Activated CD8-positive, alpha-beta memory T cell treated with anti-CD3 and anti-CD28 coated beads for 36 hours (primary cell): ENCODE measurements around the gene CLEC2L. TPM values are rescaled to one million over a fixed set of nuclear protein-coding genes. Genes with fewer than 3 reads are reported as not detected.

Experiments
- CTCF ChIA-PET: fragments of 350-600 bp; sonication (Branson Sonifier 250); formaldehyde crosslinking; loops from one replicate; lab custom pipeline; 2021; ENCODE audit warnings: antibody characterized with exemption; lab: Charles Lee
- POLR2A ChIA-PET: fragments of 350-600 bp; sonication (Branson Sonifier 250); formaldehyde crosslinking; loops from one replicate; lab custom pipeline; 2021; ENCODE audit warnings: antibody characterized with exemption; lab: Charles Lee
- total RNA-seq, 2 experiments: library from RNA; stranded (reverse); gene quantifications; one replicate each; pipeline ENCODE4 v1.2.3, GENCODE V29; 2021

Gene CLEC2L
- not detected for total RNA-seq

DNA sequence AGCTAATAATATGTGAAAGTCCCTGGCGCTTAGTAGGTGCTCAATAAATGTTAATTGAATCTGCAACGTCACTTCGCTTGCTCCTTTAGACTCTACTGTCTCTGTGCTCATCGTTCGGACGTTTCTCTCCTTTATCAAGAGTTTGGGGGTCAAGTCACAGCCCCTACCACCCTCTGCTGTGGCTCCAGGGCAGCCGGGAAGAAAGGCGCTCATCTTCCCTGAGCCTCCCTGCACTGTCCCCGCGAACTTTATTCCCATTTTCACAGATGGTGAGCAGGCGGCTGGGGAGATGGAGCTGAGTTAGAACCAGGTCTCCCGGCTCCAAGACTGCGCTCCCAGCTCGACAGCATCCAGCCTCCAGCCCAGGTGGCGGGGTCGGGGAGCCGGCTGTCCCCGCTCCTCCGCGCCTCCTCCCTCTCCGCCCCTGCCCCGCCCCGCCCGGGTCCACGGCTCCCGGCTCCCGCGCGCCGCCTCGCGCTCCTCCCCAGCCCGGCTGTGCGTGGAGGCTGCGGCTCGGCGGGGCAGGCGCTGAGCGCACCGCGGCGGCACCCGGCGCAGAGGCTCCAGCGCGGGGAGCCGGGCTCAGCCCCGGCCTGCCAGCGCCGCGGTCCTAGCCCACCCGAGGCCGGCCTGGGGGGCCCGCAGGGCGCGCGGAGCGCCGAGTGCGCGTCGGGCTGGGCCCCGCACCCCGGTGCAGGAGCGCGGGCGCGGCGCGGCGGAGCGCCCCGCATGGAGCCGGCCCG is at the start of gene CLEC2L:
CLEC2L (plus strand) TSS at position 487 of the 743 bp plus-strand sequence; CDS start at position 730, 243 bp downstream.
- ChIA-PET POLR2A (no interaction called here), CTCF (no interaction called here)

DNA sequence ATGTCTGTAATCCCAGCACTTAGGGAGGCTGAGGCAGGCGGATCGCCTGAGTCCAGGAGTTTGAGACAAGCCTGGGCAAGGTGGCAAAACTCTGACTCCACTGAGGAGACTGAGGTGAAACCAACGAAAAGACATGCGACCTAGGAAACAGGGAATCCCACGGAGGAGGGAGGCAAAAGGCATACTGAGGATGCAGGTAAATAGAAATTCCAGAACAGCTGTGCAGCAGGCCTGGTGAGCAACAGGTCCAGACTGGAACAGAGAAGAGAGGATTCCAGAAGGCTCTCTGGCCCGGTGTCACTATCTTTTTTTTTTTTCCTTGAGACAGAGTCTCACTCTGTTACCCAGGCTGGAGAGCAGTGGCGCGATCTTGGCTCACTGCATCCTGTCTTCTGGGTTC is 47.3 kb upstream of the CLEC2L start:
- ChIA-PET CTCF (no interaction called here), POLR2A (no interaction called here)

DNA sequence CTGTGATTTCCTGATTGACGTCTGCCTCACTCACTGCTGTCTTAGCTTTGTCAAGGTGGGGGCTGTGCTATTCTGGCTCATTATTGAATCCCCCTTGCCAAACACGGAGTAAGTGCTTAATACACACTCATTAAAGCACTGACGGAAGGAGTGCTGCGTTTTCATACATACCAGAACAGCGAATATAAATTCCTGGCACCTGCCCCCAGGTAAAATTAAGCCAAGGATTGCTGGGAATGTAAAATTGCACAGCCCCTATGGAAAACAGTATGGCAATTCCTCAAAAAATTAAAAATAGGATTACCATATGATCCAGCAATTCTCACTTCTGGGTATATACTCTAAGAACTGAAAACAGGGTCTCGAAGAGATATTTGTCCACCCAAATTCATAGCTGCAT is 46.6 kb upstream of the CLEC2L start:
- ChIA-PET CTCF (no interaction called here), POLR2A (no interaction called here)

DNA sequence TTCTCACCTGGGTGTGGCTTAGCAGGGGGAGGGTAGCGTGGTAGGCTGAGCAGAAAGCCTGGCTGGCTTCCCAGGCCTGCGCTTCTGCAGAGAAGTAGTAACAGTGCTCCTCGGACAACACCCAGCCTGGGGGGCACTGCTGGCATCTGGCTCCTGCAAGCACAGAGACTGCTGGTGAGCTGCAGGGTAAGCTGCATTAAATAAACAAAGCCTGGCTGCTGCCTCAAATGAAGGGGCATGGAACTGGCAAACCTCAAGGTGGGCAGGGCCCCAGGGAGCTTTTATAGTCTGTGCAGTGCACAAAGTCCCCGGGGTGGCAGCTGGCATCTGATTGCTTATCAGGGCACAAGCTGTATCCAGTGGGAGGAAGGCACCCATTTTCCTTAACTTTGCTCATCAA is 43.9 kb upstream of the CLEC2L start:
- CTCF ChIA-PET, result interaction anchor here (0.7 to 1.2 kb wide), 2 partner anchors 20 to 229 kb away, joined by 3 read pairs; no protein-coding TSS in a partner anchor
- POLR2A ChIA-PET, result interaction anchor here (0.6 kb wide), 1 partner anchor 73 kb away, joined by 3 read pairs; no protein-coding TSS in a partner anchor

DNA sequence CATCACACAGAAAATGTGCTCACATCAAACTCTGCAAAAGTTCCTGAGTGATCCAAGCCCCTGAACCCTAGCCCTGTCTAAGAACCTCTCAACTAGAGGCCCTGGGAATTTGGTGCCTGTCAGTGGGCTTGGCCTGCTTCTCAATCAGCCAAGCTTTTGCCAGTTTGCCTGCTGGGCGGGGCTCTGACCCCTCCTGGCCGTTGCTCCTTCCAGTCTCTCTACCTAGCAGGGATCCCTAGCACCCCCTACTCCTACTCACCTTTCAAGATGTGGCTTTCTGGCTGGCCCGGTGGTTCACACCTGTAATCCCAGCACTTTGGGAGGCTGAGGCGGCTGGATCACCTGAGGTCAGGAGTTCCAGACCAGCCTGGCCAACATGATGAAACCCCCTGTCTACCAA is 42.1 kb upstream of the CLEC2L start:
- CTCF ChIA-PET, result no interaction called here
- POLR2A ChIA-PET, result no interaction called here

DNA sequence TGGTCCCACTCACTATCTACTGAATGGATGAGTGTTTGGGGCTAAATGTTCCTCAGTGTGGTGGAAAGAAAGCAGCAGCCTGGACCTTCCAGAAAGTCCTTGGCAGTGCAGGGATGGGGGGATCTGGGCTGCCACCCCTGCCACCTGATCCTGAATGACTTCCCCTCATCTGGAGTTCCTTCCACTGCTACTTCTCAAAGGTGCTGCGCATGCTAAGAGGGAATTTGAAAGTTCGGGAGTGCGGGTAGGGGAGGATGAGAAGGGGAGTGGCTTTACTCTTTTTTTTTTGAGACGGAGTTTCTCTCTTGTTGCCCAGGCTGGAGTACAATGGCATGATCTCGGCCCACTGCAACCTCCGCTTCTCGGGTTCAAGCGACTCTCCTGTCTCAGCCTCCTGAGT is 41.4 kb upstream of the CLEC2L start:
- ChIA-PET POLR2A (no interaction called here), CTCF (interaction anchor here (1.8 kb wide), 1 partner anchor 47 kb away, joined by 6 read pairs; no protein-coding TSS in a partner anchor)

DNA sequence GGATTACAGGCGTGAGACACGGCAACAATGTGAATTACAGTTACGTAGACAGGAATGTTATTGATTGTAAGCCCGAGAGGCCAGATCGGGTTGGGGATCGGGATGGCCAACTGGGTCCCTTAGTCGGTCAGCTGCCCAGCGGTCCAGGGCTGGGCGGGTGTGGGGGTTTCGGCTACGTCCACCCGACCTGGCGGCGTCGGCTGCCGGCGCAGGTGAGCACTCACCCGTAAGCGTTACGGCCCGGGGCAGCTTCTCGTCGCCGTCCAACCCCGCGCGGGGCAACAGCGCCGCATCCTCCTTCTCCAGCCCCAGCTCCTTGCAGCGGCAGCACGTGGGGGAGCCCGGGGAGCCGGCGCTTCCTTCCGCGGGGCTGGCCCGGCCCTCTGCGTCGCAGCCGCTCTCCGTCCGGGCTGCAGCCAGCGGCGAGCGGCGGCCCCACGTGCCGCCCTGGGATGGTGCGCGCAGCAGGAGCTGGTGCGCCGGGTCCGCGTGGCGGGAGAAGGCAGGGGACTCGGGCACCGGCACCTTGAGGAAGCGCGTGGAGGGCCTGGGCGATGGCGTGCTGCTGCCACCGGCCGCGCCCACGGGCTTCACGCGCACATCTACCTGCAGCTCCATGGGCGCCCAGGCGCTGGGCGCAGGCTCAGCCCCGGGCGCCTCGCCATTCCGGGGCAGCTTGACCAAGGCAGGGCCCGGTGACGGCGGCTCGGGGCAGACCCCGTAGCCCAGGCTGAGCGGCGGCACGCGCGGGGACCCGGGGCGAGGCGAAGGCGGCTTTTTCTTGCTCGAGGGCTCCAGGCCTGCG is 40.6 kb upstream of the CLEC2L start:
- CTCF ChIA-PET, result interaction anchor here (1.8 kb wide), 1 partner anchor 48 kb away, joined by 6 read pairs; no protein-coding TSS in a partner anchor
- POLR2A ChIA-PET, result interaction anchor here (0.6 kb wide), 2 partner anchors 371 to 694 kb away, joined by 3 to 6 read pairs; partner anchors contain the start of gene KDM7A

DNA sequence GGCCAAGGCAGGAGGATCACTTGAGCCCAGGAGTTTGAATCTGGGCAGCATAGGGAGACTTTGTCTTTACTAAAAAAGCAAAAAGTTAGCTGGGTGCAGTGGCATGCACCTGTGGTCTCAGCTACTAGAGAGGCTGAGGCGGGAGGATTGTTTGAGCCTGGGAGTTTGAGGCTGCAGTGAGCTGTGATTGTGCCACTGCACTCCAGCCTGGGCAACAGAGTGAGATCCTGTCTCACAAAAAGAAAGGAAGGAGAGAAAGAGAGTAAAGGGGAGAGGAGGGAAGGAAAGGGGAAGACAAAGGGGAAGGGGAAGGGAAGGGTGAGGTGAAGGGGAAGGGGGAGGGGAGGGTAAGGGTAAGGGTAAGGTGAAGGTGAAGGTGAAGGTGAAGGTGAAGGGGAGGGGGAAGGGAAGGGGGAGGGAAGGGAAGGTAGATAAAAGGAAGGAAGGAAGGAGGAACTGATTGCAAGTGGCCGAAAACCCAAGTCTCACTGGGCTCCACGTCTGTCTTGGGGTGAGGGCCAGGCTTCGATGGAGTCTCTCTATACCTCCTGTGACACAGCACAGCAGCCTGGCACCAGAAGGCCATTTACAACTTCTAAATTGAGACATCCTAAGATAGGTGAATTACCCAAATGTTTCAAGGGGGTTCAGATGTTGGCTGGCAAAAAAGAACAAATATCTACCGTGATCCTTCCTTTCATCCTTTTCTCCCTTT is 36.0 kb upstream of the CLEC2L start:
- ChIA-PET POLR2A (no interaction called here), CTCF (no interaction called here)

DNA sequence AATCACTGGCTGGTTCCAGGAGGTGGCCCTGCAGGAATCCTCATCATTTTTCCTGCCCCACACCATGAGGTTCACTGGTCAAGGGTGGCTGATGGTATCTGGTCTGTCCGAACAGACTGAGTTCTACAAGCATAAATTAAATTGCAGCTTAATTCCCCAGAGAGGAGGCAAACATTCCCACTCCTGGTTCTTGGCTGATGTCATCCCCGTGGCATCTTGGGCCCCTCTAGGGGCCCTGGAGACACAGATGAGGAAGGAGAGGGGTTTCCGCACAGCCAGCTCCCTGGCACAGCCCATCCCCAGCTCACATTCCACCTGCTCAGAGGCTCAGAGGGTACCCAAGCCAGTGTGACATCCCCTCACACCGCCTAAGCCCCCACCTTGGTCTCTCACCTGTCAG is 34.7 kb upstream of the CLEC2L start:
- CTCF ChIA-PET, result no interaction called here
- POLR2A ChIA-PET, result no interaction called here

DNA sequence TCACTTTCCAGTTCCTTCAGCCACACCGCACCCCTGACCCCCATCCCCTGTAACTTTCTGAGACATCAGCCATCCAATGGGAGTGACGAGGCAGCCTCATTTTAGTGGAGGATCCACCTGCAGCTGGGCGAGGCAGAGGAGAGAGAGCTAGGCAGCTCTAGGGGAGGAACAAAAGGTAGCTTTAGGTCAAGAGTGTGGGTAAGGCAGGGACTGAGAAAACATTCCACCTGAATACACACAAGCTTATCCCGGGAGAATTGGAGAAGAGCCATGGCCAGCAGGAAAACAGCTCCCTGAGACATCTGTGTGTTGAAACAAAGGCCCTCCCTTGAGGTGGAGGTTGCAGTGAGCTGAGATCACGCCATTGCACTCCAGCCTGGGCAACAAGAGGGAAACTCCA is 33.4 kb upstream of the CLEC2L start:
- ChIA-PET CTCF (no interaction called here), POLR2A (no interaction called here)

DNA sequence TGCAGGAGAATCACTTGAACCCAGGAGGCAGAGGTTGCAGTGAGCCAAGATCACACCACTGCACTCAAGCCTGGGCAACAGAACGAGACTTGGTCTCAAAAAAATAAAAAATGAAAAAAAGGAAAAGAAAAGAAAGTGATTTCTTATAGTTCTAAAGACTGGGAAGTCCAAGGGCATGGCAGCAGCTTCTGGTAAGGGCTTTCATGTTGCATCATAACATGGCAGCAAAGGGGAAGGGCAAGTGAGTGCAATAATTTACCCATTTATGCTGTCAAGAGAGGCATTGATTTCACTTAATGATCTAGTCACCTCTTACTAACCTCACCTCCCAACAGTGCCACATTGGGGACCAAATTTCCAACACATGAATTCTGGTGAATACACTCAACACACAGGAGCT is 31.2 kb upstream of the CLEC2L start:
- ChIA-PET CTCF (interaction anchor here (0.9 kb wide), 1 partner anchor 57 kb away, joined by 3 read pairs; no protein-coding TSS in a partner anchor), POLR2A (no interaction called here)

DNA sequence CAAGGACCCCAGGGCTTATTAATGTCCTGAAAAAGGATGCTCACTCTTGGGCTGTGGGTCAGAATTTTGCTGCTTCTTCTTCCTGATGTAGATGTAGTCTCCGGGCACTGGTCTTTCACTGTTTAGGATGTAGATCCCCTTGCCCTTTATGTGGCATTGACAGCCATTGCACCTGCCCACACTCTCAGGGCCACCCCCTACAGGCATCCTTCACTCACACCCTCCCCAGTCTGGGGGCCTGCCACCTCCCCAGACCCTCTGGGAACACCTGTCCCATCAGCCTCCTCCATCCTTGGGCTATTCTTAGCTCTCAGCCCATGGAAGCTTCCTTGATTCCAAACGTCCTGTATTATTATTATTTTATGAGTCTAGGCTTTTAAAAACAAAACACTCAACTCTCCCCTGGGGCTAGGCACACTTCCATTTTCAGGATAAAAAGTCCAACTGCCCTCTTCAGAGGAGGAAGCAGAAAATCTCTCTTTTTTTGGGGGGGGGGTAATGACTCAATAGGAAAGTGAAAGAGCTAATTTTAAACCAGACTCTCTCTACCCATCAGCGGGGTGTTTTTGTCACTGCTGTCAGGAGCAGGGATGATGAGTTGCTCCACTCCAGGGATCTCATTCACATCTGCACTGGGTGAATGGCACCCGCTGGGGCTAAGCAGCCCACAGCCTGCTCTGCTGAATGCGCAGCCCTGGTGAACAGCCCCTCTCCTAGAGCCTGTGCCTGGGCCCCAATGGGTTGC is 28.5 kb upstream of the CLEC2L start:
- ChIA-PET CTCF (interaction anchor here (0.7 kb wide), 1 partner anchor 85 kb away, joined by 3 read pairs; no protein-coding TSS in a partner anchor), POLR2A (no interaction called here)

DNA sequence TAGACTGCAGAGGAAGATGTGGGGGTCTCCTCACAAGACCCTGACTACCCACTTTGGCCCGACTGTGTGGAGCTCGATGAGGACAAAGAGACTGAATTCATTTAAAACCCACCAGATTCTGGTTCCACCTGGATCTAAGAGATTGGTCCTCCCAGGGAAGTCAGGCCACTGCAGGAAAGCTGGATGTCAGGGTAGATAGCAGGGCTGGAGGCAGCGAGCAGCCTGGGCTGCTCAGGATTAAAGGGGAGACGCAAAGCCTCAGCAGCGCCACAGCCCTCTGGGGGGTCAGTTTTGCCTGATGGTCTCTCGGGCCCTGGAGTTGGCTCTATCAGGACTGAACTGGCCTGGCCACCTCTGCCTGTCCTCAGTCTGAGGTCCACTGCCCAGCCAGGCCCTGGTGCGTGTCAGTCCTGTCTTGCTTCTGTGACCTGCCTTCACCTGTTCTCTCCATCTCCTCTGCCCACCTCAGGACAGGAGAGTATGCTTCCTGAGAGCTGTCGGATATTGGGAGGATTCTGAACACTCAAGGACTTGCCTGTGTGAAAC is 27.8 kb upstream of the CLEC2L start:
- POLR2A ChIA-PET, result no interaction called here
- CTCF ChIA-PET, result no interaction called here

DNA sequence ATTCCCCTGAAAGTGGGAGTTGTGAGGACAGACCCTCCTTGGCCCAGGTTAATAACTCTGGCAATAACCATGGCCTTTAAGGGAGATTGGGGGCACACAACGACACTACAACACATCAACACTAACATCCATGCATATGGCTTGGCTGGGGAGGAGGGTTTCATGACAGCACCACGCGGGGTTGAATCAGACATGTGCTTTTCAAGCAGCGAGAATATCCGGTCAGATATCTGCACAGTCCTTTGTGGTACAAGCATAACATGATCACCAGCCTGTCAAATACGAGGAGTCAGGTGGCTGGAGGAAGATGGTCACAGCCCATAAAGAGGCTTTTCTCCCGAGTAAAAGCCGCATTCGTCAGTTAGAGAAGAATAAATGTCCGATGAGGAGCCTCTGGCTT is 27.0 kb upstream of the CLEC2L start:
- ChIA-PET CTCF (interaction anchor here (0.7 kb wide), 1 partner anchor 152 kb away, joined by 3 read pairs; no protein-coding TSS in a partner anchor), POLR2A (no interaction called here)

DNA sequence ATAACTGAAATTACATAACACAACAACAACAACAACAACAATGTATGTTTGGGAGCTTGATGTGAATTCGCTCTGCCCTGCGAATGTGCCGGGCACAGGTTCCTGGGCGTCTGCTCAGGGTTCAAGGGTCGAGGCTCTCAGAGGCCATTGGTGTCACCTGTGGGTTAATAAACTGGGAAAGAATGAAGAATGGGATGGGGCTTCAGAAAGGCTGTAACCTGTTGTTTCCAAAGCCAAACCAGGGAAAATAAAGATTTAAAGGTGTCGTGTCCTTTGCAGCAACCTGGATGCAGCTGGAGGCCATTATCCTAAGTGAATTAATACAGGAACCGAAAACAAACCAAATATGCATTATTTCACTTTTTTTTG is 22.7 kb upstream of the CLEC2L start:
- ChIA-PET POLR2A (no interaction called here), CTCF (interaction anchor here (1.5 to 3.4 kb wide), 4 partner anchors 66 to 502 kb away, joined by 3 to 11 read pairs (median 4); no protein-coding TSS in a partner anchor)

DNA sequence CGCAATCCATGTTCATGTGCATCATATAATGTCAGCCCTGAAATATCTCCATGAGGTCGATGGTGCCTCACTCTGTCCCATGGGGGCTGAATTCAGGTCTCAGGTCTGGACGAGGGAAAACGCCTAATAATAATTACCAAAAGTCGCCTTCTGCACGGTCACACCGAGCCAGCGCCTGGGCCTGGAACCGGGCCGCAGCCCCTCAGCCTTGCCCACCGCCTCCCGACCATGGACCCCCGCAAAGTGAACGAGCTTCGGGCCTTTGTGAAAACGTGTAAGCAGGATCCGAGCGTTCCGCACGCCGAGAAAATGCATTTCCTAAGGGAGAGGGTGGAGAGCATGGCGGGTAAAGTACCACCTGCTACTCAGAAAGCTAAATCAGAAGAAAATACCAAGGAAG is 21.3 kb upstream of the CLEC2L start:
- ChIA-PET POLR2A (no interaction called here), CTCF (interaction anchor here (1.5 to 3.4 kb wide), 2 partner anchors 68 to 500 kb away, joined by 3 to 11 read pairs; no protein-coding TSS in a partner anchor)

DNA sequence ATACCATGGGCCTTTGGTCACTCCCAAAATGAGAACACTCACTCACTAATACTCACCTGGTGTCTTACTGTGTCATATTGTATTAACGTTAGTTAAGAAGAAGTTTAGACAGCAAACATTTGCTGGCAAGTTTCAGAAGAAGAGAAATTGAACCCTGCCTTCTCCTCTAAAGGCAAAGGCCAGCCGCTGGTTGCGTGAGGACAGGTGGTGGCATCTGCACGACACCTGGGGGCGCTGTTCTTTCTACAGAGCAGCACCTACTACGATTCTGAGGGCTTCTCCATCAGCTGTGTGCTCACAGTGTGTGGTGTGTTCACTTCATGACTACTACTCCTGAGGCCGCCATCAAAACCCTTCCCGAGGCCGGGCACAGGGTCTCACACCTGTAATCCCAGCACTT is 17.9 kb upstream of the CLEC2L start:
- CTCF ChIA-PET, result no interaction called here

DNA sequence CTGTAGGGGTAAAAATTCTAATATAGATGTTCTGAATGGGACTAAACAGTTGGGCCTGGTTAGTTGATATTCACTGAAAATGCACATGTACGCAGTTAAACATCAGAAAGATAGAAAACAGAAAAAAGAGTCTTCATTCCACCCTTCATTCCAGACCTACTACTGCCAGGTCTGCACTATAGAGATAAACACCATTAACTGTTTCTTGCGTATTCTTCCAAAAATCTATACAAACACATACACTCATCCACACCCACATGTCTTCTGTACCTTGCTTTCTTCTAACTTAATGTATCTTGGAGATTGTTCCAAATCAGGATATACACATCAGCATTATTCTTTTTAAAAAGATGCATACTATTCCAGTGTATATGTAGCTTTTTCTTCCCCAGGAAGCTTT is 13.9 kb upstream of the CLEC2L start:
- CTCF ChIA-PET, result interaction anchor here (1.6 kb wide), 1 partner anchor 10 kb away, joined by 3 read pairs; no protein-coding TSS in a partner anchor
- POLR2A ChIA-PET, result no interaction called here

More for the DNA sequence above, 17.9 kb upstream of the CLEC2L start:
- POLR2A ChIA-PET, result no interaction called here
